ENCODE measurements around the gene GADL1. TPM values are rescaled to one million over a fixed set of nuclear protein-coding genes. Genes with fewer than 3 reads are reported as not detected.

The GADL1 gene
- polyA plus RNA-seq, 1 donor = 0.04 TPM

DNA sequence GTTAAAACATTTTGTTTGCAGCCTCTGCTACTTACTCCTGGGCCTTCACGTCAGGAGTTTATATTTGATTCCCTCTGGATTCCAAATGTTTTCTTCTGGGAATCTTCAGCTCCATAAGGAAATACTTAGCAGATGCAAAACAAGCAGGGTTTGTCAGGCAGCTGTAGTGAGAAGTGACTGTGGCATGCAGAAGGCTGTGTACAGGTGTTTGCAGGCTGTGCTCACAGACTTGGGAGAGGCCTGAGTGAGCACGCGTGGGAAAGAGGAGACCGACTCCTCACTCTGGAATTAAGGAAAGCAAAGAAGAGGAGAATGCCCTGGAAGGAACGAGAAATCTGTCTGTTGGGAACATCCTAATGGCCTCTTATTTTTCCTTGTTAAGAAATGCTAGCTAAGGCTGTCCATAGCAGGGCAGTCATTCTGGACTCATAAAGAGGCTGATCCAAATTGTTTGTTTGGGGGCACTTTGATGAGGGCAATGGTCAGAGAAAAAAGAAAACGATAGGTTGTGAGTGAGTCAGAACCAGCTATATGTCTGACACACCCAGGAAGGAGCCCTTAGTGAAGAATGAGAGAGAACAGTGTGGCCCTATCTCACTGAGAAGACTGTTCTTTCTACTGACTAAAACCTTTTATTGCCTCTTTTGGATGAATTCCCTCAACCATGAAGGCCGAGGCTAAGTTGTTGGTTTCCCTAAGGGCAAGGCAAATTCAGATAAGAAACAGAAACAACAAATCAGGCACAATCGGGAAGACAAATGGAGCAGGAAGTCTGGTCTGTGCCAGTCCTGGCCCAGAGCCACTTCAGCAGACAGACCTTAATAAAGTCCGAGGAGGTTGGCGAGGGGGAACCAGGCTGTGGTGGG is 205.5 kb downstream of the GADL1 start:
- peak overlapping the region; percentile 68 for H3K27ac ChIP-seq (ENCODE audit: low read length)
- H3K4me1 ChIP-seq (ENCODE audit: control insufficient read depth, insufficient read depth, low read length) = peaks cover 16% of the 10 kb centered on the region
- H3K27me3 ChIP-seq (ENCODE audit: control insufficient read depth, insufficient read depth, low read length) = no peaks in the 10 kb centered on the region
- 19% methylated on average over 4 of the region's 10 CpGs for WGBS (ENCODE audit: insufficient coverage, low lambda C conversion rate)
- DNase-seq = peak; percentile 37 to 78
- H3K9me3 ChIP-seq (ENCODE audit: control insufficient read depth, low read depth, low read length) = no peaks in the 10 kb centered on the region
- H3K36me3 ChIP-seq (ENCODE audit: control insufficient read depth, insufficient read depth, low read length) = peaks cover 39% of the 10 kb centered on the region
- no peak overlapping the region for H3K4me3 ChIP-seq (ENCODE audit: low read length)

DNA sequence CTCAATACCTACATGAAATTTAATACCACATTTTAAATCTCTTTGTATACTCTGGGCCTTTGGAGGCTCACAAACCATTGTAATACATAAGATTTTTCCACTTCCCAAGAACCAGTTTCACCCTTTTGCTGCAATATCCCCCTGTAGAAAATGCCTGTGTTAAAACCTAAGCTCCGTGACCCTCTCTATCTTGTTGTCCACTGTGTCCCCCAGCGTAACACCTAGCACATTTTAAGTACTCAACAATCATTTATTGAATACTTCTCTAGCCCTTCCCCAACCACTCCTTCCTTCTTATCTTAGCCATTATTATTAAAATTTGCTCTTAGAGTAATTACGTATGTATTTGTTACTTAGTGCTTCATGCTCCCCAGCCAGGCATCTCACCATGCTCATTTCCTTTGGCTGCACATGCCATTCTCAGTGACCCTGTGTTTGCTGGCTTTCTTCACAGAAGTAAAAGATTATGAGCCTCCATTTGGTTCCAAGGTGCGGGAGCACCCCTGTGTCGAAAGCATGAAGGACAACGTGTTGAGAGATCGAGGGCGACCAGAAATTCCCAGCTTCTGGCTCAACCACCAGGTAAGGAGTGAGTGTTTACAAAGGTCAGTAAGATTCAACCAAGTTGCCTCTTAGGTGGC is 206.4 kb downstream of the GADL1 start:
- H3K27ac ChIP-seq (ENCODE audit: low read length) = peak overlapping the region; percentile 68
- WGBS (ENCODE audit: insufficient coverage, low lambda C conversion rate) = 70% methylated on average over 4 of the region's 8 CpGs
- H3K36me3 ChIP-seq (ENCODE audit: control insufficient read depth, insufficient read depth, low read length) = peaks cover 43% of the 10 kb centered on the region
- no peaks in the 10 kb centered on the region for H3K27me3 ChIP-seq (ENCODE audit: control insufficient read depth, insufficient read depth, low read length)
- H3K4me3 ChIP-seq (ENCODE audit: low read length) = no peak overlapping the region
- DNase-seq = no peak
- peaks cover 16% of the 10 kb centered on the region for H3K4me1 ChIP-seq (ENCODE audit: control insufficient read depth, insufficient read depth, low read length)
- no peaks in the 10 kb centered on the region for H3K9me3 ChIP-seq (ENCODE audit: control insufficient read depth, low read depth, low read length)

DNA sequence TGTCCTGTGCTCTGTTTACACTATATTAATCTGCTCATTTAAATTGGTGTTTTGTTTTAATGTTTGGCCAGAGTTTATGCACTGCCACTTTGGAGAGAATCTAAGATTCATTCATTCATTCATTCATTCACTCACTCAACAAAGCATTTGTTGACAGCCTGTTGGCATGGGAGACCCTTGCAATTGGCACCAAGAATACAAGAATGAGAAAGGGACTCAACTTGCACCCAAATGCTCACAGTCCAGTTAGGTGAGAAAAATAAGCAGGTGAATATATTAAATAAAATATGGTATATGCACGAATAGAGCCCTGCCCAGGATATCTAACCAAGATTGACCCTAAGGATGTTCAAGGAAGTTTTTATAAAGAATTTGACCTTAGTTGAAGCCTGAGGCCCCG is 207.7 kb downstream of the GADL1 start:
- 60% methylated on average over 1 of the region's 2 CpGs for WGBS (ENCODE audit: insufficient coverage, low lambda C conversion rate)
- no peak overlapping the region for H3K4me3 ChIP-seq (ENCODE audit: low read length)
- no peaks in the 10 kb centered on the region for H3K9me3 ChIP-seq (ENCODE audit: control insufficient read depth, low read depth, low read length)
- DNase-seq = no peak
- H3K27me3 ChIP-seq (ENCODE audit: control insufficient read depth, insufficient read depth, low read length) = no peaks in the 10 kb centered on the region
- H3K4me1 ChIP-seq (ENCODE audit: control insufficient read depth, insufficient read depth, low read length) = peaks cover 16% of the 10 kb centered on the region
- H3K36me3 ChIP-seq (ENCODE audit: control insufficient read depth, insufficient read depth, low read length) = peaks cover 43% of the 10 kb centered on the region
- no peak overlapping the region for H3K27ac ChIP-seq (ENCODE audit: low read length)

DNA sequence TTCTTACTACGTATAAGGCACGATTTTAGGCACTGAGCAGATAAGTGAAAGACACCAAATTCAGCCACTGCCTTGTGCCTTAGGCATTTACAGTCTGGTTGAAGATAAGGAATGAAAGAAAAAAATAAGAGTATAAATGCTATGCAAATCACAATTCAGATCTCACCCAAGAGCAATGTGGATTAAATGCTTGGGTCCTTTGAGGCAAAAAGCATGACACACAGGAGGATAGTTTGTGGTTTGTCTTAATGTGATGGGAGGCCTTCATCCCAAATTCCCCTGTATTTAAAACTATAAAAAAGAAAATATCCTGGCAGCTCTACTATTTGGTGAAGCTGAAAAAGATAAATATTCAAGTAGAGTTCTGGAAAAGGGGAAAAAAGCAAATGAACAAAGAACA is 208.3 kb downstream of the GADL1 start:
- WGBS (ENCODE audit: insufficient coverage, low lambda C conversion rate) = no CpG with 5 or more reads among the region's 2 CpGs
- no peak overlapping the region for H3K4me3 ChIP-seq (ENCODE audit: low read length)
- no peak for DNase-seq
- H3K4me1 ChIP-seq (ENCODE audit: control insufficient read depth, insufficient read depth, low read length) = peaks cover 16% of the 10 kb centered on the region
- H3K36me3 ChIP-seq (ENCODE audit: control insufficient read depth, insufficient read depth, low read length) = peaks cover 43% of the 10 kb centered on the region
- H3K27ac ChIP-seq (ENCODE audit: low read length) = no peak overlapping the region
- H3K27me3 ChIP-seq (ENCODE audit: control insufficient read depth, insufficient read depth, low read length) = no peaks in the 10 kb centered on the region
- no peaks in the 10 kb centered on the region for H3K9me3 ChIP-seq (ENCODE audit: control insufficient read depth, low read depth, low read length)

DNA sequence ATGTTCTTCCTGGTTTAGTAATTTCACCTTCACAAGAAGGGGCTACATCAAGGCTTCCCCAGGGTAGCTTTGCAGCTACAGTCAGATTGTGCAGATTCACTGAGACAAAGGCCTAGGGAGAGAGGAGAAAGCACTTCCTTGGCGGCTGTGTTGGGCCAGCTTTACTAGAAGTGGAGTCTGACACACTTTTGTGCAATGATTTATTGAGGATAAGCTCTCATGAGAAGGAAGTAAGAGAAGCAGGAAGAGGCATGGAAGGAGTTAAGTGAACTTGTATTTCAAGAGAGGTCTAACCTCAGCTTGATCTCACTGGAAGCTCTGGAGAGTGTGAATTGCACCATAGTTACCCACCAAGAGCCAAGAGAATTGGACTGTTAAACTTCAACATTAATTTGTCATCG is 209.2 kb downstream of the GADL1 start:
- Histone ChIP-seq H3K4me3 (ENCODE audit: low read length) (no peak overlapping the region), H3K36me3 (ENCODE audit: control insufficient read depth, insufficient read depth, low read length) (peaks cover 38% of the 10 kb centered on the region), H3K4me1 (ENCODE audit: control insufficient read depth, insufficient read depth, low read length) (peaks cover 16% of the 10 kb centered on the region), H3K9me3 (ENCODE audit: control insufficient read depth, low read depth, low read length) (no peaks in the 10 kb centered on the region), H3K27me3 (ENCODE audit: control insufficient read depth, insufficient read depth, low read length) (no peaks in the 10 kb centered on the region), H3K27ac (ENCODE audit: low read length) (no peak overlapping the region)
- 100% methylated on average over 1 of the region's 2 CpGs for WGBS (ENCODE audit: insufficient coverage, low lambda C conversion rate)
- DNase-seq = no peak

DNA sequence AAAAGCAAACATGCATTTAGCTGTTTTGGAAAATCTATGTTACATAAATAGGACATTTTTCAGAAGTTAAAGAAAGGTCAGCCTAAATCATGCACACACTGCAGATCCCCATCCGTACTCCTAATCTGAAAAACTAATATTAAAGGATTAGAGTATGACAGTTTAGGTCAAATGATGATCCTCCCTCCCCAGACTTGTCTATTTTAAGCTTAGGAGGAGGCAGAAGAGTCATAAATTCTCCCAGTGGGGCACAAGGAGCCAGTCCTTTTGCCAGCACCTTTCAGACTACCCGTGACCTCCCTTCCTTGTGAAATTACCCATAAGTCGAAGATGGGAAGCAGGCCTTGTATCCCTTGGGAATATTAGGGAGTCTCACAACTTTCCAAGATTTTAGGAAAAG is 210.1 kb downstream of the GADL1 start:
- no peak for DNase-seq
- peaks cover 14% of the 10 kb centered on the region for H3K4me1 ChIP-seq (ENCODE audit: control insufficient read depth, insufficient read depth, low read length)
- H3K36me3 ChIP-seq (ENCODE audit: control insufficient read depth, insufficient read depth, low read length) = peaks cover 35% of the 10 kb centered on the region
- H3K27ac ChIP-seq (ENCODE audit: low read length) = no peak overlapping the region
- WGBS (ENCODE audit: insufficient coverage, low lambda C conversion rate) = no CpG with 5 or more reads among the region's 3 CpGs
- no peaks in the 10 kb centered on the region for H3K27me3 ChIP-seq (ENCODE audit: control insufficient read depth, insufficient read depth, low read length)
- no peak overlapping the region for H3K4me3 ChIP-seq (ENCODE audit: low read length)
- no peaks in the 10 kb centered on the region for H3K9me3 ChIP-seq (ENCODE audit: control insufficient read depth, low read depth, low read length)

DNA sequence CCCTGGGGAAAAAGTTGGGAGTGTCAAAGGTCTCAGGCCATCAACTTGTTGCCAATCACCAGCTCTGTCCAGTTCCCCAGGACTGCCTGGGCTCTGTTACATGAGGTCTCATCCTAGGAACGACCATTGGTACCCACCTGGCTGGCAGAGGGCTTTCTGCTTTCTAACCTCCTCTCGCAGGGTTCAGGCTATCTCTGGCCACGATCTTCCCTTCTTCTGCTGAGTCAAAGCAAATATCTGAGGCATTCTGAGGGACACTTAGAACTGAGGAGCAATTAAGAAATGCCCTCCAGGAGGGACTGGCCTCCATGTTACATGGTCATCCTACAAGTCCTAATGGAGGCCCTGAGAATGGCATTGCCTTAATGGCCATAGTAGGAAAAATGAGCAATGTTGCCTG is 210.7 kb downstream of the GADL1 start:
- no peak overlapping the region for H3K4me3 ChIP-seq (ENCODE audit: low read length)
- DNase-seq = no peak
- WGBS (ENCODE audit: insufficient coverage, low lambda C conversion rate) = no CpG with 5 or more reads among the region's 3 CpGs
- H3K27ac ChIP-seq (ENCODE audit: low read length) = no peak overlapping the region
- no peaks in the 10 kb centered on the region for H3K27me3 ChIP-seq (ENCODE audit: control insufficient read depth, insufficient read depth, low read length)
- no peaks in the 10 kb centered on the region for H3K9me3 ChIP-seq (ENCODE audit: control insufficient read depth, low read depth, low read length)
- peaks cover 41% of the 10 kb centered on the region for H3K36me3 ChIP-seq (ENCODE audit: control insufficient read depth, insufficient read depth, low read length)
- peaks cover 9% of the 10 kb centered on the region for H3K4me1 ChIP-seq (ENCODE audit: control insufficient read depth, insufficient read depth, low read length)

DNA sequence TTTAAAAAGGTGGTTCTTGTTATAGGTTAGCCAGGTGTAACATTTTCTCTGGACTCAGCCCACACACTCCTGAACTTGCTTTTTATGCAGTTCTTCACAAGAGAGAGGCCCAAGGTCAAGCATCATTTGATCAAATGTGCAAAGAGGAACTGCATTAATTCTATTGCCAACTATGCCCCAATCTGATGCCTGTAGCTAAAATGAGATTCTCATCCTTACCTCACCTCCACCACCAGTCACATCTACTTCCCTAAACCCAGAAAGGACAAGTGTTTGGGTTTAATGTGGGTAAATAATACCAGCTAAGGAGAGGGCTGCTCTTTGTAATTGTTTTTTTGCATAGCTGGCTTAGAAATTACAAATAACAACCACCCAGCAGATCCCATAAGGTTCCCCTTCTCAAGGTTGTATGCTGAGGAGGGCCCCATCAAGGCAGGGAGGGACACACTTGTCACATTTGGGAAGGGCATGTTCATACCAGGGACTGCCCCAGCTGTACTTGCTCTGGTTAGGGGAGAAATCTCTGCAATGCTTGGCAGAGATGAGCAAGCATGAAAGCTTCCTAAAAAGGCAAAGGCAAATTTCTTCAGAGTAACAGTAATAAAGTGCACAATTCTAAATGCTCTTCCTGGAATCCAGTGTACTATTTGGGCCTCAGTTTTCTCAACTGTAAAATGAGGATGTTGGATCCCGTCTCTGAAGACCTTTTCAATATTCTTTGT is 211.9 kb downstream of the GADL1 start:
- H3K27me3 ChIP-seq (ENCODE audit: control insufficient read depth, insufficient read depth, low read length) = no peaks in the 10 kb centered on the region
- DNase-seq = no peak
- H3K9me3 ChIP-seq (ENCODE audit: control insufficient read depth, low read depth, low read length) = no peaks in the 10 kb centered on the region
- WGBS (ENCODE audit: insufficient coverage, low lambda C conversion rate) = 83% methylated on average over 1 of the region's 1 CpG
- peaks cover 43% of the 10 kb centered on the region for H3K36me3 ChIP-seq (ENCODE audit: control insufficient read depth, insufficient read depth, low read length)
- no peak overlapping the region for H3K4me3 ChIP-seq (ENCODE audit: low read length)
- no peaks in the 10 kb centered on the region for H3K4me1 ChIP-seq (ENCODE audit: control insufficient read depth, insufficient read depth, low read length)
- no peak overlapping the region for H3K27ac ChIP-seq (ENCODE audit: low read length)

DNA sequence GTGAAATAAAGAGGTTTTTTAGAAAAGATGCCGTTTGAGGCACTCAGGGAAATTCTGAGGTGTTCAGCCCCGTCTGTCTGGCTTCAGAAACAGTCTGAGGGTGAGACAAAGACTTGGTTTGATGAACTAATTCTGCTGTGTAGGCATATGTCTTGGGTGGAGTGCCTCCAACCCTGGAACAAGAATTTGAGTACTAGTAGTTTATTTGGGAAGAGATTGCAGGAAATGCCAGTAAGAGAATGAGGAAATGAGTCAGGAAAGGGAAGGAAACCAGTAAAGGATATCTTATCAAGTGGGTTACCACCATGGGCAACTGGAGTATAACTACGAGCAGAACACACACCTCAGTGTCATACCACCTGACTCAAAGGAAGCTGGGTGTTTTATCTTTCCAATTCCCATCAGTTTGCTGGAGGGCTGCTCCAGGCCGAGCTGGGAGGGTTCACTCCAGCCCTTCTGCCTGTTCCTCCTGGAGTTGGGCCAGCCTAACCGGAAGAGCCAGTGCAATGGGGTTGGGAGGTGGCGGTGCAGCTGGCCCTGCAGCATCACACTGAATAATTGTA is 212.7 kb downstream of the GADL1 start:
- no peak for DNase-seq
- peaks cover 49% of the 10 kb centered on the region for H3K36me3 ChIP-seq (ENCODE audit: control insufficient read depth, insufficient read depth, low read length)
- H3K27ac ChIP-seq (ENCODE audit: low read length) = peak overlapping the region; percentile 44
- no peak overlapping the region for H3K4me3 ChIP-seq (ENCODE audit: low read length)
- no peaks in the 10 kb centered on the region for H3K4me1 ChIP-seq (ENCODE audit: control insufficient read depth, insufficient read depth, low read length)
- H3K27me3 ChIP-seq (ENCODE audit: control insufficient read depth, insufficient read depth, low read length) = no peaks in the 10 kb centered on the region
- H3K9me3 ChIP-seq (ENCODE audit: control insufficient read depth, low read depth, low read length) = no peaks in the 10 kb centered on the region
- no CpG with 5 or more reads among the region's 6 CpGs for WGBS (ENCODE audit: insufficient coverage, low lambda C conversion rate)

Measured in large intestine (tissue), 3 donors.